Renal cortex interstitium (tissue), 15 donors: Measurements from ENCODE around the gene ORAI2. TPM values are rescaled to one million over a fixed set of nuclear protein-coding genes. Genes with fewer than 3 reads are reported as not detected.
"Not testable (repeated sequence)": the region's sequence is repeated elsewhere in the genome, so short reads cannot be mapped to it uniquely, and the experiment has no call there.

Source experiments
- DNase-seq, 11 donors: peaks; one replicate each; pipeline ENCODE4 v3.0.0-alpha.2; 2013; ENCODE audit warnings: low read depth in 9 of 11, low spot score in 4 of 11; ENCODE audit errors: extremely low read depth in 1 of 11
- long read RNA-seq, 16 experiments: transcript quantifications; one replicate each; lab custom pipeline, GENCODE V29; 2026
- polyA plus RNA-seq, 3 donors: library from polyadenylated mRNA; unstranded; fragments of 120-200 nt; gene quantifications; one replicate each; pipeline ENCODE4 v1.2.1, GENCODE V29; 2013; ENCODE audit not compliant: insufficient read length in 3 of 3

Gene ORAI2
- polyA plus RNA-seq: 10 to 100 TPM; 15.1 to 25.8 (median 24.1) TPM
- long read RNA-seq, donor 1, partial matches to known transcripts: 0 of 3 reads
- long read RNA-seq, donor 1, other reads (novel, unspliced or antisense): 0 of 3 reads
- long read RNA-seq, donor 2, full-length matches to known transcripts: 8 of 8 reads
- long read RNA-seq, donor 2, partial matches to known transcripts: 0 of 8 reads
- long read RNA-seq, donor 2, other reads (novel, unspliced or antisense): 0 of 8 reads
- long read RNA-seq, donor 3, transcript ORAI2-208 (4 exons, 937 nt): major isoform, 14 of 16 reads
- long read RNA-seq, donor 3, partial matches to known transcripts: 0 of 16 reads
- long read RNA-seq, donor 3, other reads (novel, unspliced or antisense): 0 of 16 reads
- long read RNA-seq, donor 4, full-length matches to known transcripts: 9 of 9 reads
- long read RNA-seq, donor 4, partial matches to known transcripts: 0 of 9 reads
- long read RNA-seq, donor 4, other reads (novel, unspliced or antisense): 0 of 9 reads
- long read RNA-seq, donor 5: 0 reads
- long read RNA-seq, donor 6, full-length matches to known transcripts: 16 of 27 reads
- long read RNA-seq, donor 6, partial matches to known transcripts: 11 of 27 reads
- long read RNA-seq, donor 6, other reads (novel, unspliced or antisense): 0 of 27 reads
- long read RNA-seq, donor 7, full-length matches to known transcripts: 7 of 7 reads
- long read RNA-seq, donor 7, partial matches to known transcripts: 0 of 7 reads
- long read RNA-seq, donor 7, other reads (novel, unspliced or antisense): 0 of 7 reads
- long read RNA-seq, donor 8: 0 reads
- long read RNA-seq, donor 9, transcript ORAI2-208 (4 exons, 937 nt): major isoform, 6 of 9 reads
- long read RNA-seq, donor 9, partial matches to known transcripts: 0 of 9 reads
- long read RNA-seq, donor 9, other reads (novel, unspliced or antisense): 0 of 9 reads
- long read RNA-seq, donor 10, full-length matches to known transcripts: 11 of 20 reads
- long read RNA-seq, donor 10, partial matches to known transcripts: 0 of 20 reads
- long read RNA-seq, donor 10, other reads (novel, unspliced or antisense): 9 of 20 reads
- long read RNA-seq, donor 11, full-length matches to known transcripts: 3 of 3 reads
- long read RNA-seq, donor 11, partial matches to known transcripts: 0 of 3 reads
- long read RNA-seq, donor 11, other reads (novel, unspliced or antisense): 0 of 3 reads
- long read RNA-seq, donor 12, partial matches to known transcripts: 0 of 2 reads
- long read RNA-seq, donor 12, other reads (novel, unspliced or antisense): 0 of 2 reads
- long read RNA-seq, donor 13: 0 reads
- long read RNA-seq, donor 14, full-length matches to known transcripts: 10 of 10 reads
- long read RNA-seq, donor 14, partial matches to known transcripts: 0 of 10 reads
- long read RNA-seq, donor 14, other reads (novel, unspliced or antisense): 0 of 10 reads
- long read RNA-seq, donor 15, partial matches to known transcripts: 0 of 4 reads
- long read RNA-seq, donor 15, other reads (novel, unspliced or antisense): 0 of 4 reads
- long read RNA-seq, donor 16, full-length matches to known transcripts: 19 of 19 reads
- long read RNA-seq, donor 16, partial matches to known transcripts: 0 of 19 reads
- long read RNA-seq, donor 16, other reads (novel, unspliced or antisense): 0 of 19 reads

DNA sequence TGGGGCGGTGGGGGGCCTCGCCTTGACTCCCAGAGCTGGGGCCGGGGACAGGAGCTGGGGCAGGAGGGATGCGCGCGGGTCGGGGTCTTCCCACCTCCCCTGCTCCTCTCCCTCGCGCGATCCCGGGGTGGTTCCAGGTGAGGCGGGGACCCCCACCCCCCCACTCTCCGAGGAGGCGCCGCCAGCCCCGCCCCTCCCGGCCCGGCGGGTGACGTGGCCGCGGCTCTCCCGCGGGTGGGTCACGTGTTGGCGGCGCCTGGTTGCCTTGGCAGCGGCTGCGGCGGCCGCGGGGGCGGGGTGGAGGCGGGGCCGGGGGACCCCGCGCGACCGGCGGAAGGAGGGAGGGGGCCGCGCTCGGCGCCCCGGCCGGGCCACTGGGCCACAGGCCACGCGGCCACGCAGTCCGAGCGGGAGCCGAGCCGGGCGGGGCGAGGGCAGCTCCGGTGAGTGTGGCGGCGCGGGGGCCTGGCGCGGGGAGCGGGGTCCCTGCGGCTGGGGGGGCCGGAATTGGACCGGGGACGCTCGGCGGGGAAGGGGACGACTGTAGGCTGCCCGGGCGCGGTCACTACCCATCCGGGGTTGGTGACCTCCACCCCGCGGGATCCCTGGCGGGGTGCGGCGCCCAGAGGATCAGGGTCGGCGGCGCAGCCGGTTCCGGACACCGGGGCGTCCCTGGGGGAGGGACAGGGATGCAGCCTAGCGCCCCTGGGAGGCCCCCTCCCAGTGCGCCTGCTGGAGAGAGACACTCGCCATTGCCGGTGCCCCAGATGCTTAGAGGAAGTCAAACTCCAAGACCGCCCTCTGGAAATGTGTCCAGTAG, at the start of gene ORAI2:
Gene ORAI2 (plus strand): TSS at position 357 of the 820 bp plus-strand sequence. CDS start 5,382 bp downstream, outside the sequence.
- DNase-seq: peak in 4 of 11 donors; percentile 59 to 70 (median 66)

DNA sequence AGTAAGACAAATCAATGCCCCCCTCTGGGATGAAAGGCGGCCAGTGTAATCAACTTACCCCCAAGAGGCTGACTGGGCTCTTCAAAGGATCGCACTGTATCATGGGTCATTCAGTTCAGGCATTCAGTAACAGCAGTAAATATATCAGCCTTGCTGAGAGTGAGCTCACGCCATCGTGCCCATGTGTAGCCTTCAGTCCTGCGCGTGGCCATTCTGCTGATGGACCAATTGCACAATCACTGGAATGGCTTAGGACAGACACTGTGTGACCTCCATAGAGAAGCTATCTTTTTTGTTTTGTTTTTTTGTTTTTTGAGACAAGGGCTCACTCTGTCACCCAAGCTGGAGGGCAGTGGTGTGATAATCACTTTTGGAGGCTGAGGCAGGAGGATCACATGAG, 46.3 kb upstream of the ORAI2 start:
- DNase-seq: no peak

DNA sequence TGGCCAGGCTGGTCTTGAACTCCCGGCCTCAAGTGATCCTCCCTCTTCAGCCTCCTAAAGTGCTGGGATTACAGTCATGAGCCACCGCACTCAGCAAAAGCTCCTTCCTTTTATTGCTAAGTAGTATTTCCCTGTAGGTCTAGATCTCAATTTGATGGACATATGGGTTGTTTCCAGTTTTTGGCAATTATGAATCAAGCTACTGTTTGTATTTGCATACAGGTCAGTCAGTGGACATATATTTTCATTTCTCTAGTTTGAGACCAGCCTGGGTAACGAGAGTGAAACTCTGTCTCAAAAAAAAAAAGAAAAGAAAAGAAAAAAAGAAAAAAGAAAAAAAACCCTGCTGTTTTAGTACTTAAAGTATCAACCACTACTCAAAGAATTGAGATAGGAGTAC, 43.6 kb upstream of the ORAI2 start:
- no peak for DNase-seq

DNA sequence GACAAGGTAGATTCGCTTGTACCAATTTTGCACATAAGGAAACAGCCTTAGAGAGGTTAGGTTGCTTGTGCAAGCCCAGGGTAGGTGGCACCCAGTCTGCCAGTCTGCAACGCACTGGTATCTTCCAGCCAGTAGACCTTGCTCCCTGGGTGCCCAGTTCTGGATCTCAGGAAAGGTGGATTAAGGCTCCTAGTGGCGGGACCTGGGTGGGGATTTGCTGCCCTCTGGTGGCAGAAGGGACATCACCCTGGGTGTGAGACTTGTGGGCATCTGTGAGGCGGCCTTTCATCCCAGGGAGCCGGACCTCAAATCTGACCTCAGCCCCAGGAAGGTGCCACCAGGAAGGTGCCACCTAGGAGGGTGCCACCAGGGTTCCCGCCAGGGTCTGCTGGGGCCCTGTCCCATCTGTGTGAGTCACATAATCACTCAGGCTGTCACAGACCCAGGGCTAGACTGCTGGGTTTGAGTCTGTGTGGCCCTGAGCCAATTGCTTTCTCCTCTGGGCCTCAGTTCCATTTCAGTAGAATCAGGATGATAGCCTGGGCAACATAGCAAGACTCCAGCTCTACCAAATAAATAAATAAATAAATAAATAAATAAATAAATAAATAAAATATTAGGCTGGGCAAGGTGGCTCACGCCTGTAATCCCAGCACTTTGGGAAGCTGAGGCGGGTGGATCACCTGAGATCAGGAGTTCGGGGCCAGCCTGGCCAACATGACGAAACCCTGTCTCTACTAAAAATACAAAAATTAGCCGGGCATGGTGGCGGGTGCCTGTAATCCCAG, 42.5 kb upstream of the ORAI2 start:
- DNase-seq: peak; percentile 47 to 79 (median 63)

DNA sequence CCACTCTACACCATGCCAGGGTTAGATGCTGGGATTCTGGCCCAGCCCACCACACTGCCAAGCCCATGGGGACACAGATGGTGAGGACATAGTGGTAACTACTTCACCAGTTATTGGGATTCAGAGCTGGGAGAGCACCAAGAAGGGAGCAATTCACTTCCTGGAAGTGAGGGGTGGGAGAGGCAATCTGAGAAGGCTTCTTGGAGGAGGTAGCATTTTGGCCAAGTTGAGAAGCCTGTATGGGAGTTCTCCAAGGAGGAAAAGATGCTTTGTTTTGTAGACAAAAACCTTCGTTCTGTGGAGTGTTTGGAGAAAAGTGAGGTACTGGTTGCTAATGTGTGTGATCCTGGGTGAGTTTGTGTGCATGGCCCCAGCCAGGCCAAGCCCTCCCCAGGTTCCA, 41.0 kb upstream of the ORAI2 start:
- no peak for DNase-seq

DNA sequence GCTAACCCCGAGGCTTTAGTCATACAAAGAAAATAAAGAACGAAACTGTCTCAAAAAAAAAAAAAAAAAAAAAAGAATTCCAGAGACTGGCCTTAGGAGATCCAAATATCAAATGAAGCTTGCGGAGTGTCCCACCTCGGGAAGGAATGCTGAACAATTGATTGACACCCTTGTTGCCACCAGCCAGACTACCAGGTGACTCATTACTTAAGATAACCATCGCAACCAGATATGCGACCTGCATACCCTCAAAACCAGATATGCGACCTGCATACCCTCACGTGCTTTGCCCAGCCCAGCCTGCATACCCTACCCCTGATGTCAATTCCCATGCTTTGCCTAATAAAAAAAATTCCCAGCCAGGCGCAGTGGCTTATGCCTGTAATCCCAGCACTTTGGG, 39.9 kb upstream of the ORAI2 start:
- no peak for DNase-seq

DNA sequence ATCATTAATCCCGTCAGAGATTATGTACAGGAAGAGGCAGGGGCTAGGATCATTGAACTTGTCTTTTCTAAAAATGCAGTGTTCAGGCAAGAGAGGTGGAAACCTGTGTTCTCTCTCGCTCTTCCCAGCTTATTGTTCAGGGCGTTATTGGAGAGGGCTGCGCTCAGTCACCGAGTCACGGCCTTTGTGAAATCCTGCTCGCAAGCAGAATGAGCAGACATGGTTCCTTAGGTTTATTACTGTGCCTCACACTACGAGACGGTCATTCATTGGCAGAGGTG, 37.8 kb upstream of the ORAI2 start:
- DNase-seq: peak in 2 of 11 donors; percentile 14 to 32

DNA sequence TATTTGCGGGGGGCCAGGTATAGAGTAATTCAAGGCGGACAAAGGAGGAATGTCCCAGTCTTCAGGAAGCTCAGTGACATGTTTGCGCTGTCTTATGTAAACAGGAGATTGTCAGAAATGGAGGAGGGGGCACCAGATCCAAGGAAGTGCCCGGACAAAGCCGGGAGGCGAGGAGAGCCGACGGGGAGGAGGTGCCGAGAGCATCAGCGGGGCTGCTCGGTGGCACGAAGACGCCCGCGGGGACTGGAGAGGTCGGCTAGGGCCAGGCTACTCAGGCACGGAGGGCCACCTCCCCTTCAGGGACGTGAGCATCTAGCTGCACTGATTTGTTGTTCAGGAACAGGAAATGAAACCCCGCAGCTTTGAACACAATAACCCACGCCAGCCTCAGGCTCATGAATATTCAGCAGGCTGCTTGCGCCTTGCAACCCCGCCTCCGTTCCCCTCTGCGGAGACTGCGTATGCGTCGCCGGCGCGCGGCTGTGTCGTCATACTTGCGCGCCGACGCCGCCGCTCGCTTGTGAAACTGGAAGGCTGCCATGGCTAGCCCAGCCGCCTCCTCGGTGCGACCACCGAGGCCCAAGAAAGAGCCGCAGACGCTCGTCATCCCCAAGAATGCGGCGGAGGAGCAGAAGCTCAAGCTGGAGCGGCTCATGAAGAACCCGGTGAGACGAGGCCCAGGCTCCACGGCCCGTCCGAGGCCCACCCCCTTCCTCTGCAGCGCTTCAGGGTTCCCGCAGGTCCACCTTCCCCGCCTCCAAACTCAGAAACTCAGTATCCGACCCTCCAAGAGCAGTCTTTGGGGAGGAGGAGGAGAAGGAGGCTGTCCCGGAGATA, 37.3 kb upstream of the ORAI2 start, which contains the start of gene PRKRIP1:
Gene PRKRIP1 (plus strand): TSS at position 491 of the 837 bp plus-strand sequence. CDS start 49 bp downstream, at position 540.
- peak; percentile 79 to 91 (median 85) for DNase-seq

DNA sequence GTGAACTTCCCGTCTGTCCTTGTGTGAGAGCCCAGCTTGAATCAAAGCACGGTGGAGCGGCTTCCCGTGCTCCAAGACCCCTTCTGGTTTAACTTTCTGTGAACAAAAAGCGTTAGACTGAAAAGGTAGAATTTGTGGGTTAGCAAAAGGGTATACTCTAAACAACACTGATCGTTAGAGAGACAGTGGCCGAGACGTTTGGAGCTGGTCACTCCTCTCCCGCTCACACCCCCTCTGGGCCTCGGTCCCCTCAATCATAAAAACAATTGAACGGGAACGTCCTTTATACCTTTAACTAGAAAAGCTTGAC, 36.7 kb upstream of the ORAI2 start:
- peak in 1 of 11 donors; percentile 18 for DNase-seq

DNA sequence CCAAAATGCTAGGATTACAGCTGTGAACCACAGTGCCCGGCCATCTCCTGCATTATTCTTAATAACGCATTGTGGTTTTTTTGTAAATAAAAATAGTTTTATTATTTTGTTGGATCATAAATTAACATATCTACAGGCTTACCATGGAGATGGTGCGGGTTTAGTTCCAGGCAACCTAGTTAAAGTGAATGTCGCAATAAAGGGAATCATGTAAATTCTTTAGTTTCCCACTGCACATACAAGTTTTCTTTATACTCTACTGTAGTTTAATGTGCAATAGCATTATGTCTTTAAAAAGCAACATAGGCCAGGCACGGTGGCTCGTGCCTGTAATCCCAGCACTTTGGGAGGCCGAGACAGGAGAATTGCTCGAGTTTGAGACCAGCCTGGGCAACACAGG, 34.8 kb upstream of the ORAI2 start:
- no peak for DNase-seq

DNA sequence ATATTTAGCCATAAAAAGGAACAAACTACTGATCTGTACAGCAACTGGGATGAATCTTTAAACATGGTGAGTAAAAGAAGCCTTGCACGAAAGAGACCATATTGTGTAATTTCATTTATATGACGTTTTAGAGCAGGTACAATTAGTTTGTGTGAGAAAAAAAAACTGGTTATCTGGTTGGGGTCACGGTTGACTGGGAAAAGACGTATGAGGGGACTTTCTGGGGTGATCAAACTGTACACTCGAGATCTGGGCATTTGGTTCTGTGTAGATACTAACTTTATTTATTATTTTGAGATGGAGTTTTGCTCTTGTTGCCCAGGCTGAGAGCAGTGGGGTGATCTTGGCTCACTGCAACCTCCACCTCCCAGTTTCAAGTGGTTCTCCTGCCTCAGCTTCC, 33.0 kb upstream of the ORAI2 start:
- no peak for DNase-seq

DNA sequence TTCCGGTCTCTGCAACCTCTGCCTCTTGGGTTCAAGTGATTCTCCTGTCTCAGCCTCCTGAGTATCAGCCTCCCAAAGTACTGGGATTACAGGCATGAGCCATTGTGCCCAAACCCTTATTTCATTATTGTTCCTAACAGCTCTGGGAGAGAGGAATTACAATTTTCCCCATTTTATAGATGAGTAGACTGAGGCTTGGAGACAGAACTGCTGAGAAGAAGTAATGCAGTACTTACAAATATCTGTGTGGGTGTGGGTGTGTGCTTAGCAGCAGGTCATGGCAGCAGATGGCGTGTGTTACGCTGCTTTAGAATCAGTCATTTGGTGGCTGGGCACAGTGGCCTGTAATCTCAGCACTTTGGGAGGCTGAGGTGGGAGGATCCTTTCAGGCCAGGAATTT, 29.8 kb upstream of the ORAI2 start:
- no peak for DNase-seq

DNA sequence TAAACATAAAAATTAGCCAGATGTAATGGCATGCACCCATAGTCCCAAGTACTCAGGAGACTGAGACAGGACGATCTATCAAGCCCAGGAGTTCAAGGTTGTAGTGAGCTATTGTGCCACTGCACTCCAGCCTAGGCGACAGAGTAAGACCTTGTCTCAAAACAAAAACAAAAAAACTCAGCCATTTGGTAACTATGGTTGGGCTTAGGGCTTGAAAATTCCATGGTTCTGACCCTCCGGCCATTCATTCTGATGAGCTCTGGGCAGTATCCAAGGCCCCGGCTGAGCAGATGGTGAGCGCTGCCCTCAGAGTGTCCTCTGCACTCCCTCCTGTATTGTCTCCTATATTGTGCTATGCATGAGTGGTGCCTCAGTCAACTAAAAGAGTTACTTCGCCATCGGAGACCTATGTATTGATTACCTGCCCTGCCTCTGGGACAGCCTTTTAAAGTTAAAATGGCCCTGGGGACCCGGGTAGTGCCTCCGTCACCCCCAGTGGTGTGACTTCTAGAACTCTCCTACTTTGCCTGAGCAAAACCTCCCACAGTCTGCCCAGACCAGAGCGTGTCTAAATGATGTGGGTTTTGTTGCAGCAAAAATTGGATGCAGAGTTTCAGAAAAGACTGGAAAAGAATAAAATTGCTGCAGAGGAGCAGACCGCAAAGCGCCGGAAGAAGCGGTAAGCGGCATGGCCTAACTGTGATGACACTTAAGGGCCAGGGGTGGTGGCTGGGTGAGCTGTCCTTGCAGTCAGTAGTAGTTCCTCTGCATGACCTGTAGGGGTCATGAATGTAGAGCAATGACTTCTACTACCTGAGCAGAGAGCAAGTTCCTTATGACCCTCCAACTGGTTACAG, 29.1 kb upstream of the ORAI2 start:
- peak in 3 of 11 donors; percentile 12 to 27 (median 17) for DNase-seq

DNA sequence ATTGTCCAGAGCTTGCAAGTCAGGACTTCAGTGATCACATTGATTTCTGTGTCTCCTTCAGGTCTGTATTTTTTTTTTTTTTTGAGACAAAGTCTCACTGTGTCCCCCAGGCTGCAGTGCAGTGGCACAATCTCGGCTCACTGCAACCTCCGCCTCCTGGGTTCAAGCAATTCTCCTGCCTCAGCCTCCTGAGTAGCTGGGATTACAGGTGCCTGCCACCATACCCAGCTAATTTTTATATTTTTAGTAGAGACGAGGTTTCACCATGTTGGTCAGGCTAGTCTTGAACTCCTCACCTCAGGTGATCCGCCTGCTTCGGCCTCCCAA, 28.6 kb upstream of the ORAI2 start:
- DNase-seq: not testable (repeated sequence)

DNA sequence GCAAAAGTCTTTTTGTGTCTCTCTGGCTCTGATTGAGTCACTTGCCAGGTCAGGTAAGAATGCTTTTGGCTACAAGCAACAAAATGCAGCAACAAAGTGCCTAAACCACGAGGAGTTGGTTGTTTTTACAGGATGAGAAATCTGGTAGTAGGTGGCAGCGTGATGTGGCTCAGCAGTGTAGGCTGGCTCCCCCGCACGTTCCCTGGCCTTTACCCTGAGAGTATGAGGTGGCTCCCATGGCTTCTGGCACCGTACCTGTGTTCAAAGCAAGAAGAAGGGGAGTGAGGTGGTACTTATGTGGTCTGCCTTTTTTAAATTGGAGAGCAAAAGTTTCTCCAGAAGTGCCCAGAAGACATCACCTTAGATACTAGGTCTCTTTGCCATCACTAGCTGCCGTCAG, 25.5 kb upstream of the ORAI2 start:
- no peak for DNase-seq
